Bronchial epithelial cell (primary cell): Measurements from ENCODE around the gene RALY. TPM values are rescaled to one million over a fixed set of nuclear protein-coding genes. Genes with fewer than 3 reads are reported as not detected.
A peak's percentile ranks its signal among the peaks of the same experiment; 100 is the strongest.

Experiments
- DNase-seq: peaks from one replicate; pipeline ENCODE4 v3.0.0-alpha.2; 2010; ENCODE audit warnings: low read depth
- FAIRE-seq: peaks from 2 replicates; lab custom pipeline; 2011; peaks lifted over from hg19 to GRCh38; lab: Jason Lieb, UNC
- H3K27me3 ChIP-seq: 2 replicates; pipeline ENCODE4 v1.5.1; 2011; ENCODE audit warnings: low read length; ENCODE audit not compliant: control insufficient read depth, insufficient read depth
- H3K36me3 ChIP-seq: 2 replicates; pipeline ENCODE4 v1.5.1; 2011; ENCODE audit warnings: low read length; ENCODE audit not compliant: control insufficient read depth, insufficient read depth
- H3K4me3 ChIP-seq: 2 replicates; pipeline ENCODE4 v1.5.1; 2011; ENCODE audit warnings: mild to moderate bottlenecking, low read depth, low read length, control low read depth
- total RNA-seq: library from RNA; depleted of rRNA; stranded (reverse); fragments of >200 nt; gene quantifications from 2 replicates; pipeline ENCODE4 v1.2.1, GENCODE V29; 2014
- TF ChIP-seq, protein P1 (sequence below): IDR thresholded peaks from 2 replicates; pipeline ENCODE4 v1.5.1; 2011; ENCODE audit warnings: mild to moderate bottlenecking, moderate library complexity, low read length, control low read depth, inconsistent platforms; ENCODE audit not compliant: insufficient read depth, severe bottlenecking

The RALY gene
- total RNA-seq, 1 donor from 2014 or later: 75.0 TPM

GRCh38 chr20:34066476-34067090, 72.9 kb downstream of the RALY start:
- H3K27me3 ChIP-seq: no peaks in the 10 kb centered on the region
- DNase-seq: peak; percentile 62
- no peak overlapping the region for H3K4me3 ChIP-seq
- TF ChIP-seq, protein P1, sequence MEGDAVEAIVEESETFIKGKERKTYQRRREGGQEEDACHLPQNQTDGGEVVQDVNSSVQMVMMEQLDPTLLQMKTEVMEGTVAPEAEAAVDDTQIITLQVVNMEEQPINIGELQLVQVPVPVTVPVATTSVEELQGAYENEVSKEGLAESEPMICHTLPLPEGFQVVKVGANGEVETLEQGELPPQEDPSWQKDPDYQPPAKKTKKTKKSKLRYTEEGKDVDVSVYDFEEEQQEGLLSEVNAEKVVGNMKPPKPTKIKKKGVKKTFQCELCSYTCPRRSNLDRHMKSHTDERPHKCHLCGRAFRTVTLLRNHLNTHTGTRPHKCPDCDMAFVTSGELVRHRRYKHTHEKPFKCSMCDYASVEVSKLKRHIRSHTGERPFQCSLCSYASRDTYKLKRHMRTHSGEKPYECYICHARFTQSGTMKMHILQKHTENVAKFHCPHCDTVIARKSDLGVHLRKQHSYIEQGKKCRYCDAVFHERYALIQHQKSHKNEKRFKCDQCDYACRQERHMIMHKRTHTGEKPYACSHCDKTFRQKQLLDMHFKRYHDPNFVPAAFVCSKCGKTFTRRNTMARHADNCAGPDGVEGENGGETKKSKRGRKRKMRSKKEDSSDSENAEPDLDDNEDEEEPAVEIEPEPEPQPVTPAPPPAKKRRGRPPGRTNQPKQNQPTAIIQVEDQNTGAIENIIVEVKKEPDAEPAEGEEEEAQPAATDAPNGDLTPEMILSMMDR: no peak
- no peak for FAIRE-seq
- H3K36me3 ChIP-seq: no peaks in the 10 kb centered on the region

DNA sequence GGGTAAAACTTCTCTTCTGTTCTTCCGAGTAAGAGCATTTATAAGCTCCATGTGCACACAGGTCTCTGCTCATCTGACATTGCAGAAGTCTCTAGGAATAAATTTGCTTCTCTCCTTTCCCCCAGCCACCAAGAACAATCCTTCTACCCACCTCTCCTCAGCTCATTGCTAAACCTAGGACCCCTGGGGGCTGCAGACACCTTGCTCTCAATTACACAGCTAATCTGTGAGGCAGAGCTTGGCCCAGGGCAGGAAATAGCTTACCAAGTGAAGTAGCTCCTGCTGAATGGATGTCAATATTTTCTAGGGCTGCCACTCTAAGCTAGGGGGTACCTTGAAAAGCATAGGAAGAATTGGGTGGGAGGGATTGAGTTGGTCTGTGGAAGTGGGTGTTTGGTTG, 74.3 kb downstream of the RALY start:
- Histone ChIP-seq H3K36me3 (peaks cover 1% of the 10 kb centered on the region), H3K4me3 (no peak overlapping the region), H3K27me3 (no peaks in the 10 kb centered on the region)
- no peak for DNase-seq
- TF ChIP-seq, protein P1: no peak
- FAIRE-seq: no peak

- Histone ChIP-seq H3K27me3 (no peaks in the 10 kb centered on the region), H3K4me3 (no peak overlapping the region), H3K36me3 (peaks cover 4% of the 10 kb centered on the region)
- TF ChIP-seq, protein P1: peak; percentile 67
- DNase-seq (peak; percentile 77), FAIRE-seq (no peak)
Observed at GRCh38 chr20:34069341-34070078, 75.8 kb downstream of the RALY start.

DNA sequence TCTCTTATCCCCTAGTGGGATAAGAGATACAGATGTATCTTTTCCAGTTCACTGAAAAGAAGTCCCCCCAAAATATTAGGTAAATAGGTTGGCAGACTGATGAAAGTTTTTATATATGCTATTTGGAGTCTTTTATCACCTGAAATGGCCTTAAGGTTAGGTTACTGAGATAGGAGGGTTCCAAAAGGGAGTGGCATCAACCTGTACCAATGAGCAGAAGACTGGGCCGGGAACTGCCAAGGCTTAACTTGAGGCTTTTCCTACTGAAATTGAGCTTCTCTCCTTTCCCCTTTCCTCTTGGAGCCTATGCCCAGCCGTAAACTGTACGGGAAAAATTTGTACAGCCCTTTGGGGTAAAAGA, 76.3 kb downstream of the RALY start:
- FAIRE-seq: no peak
- no peak overlapping the region for H3K4me3 ChIP-seq
- TF ChIP-seq, protein P1: no peak

DNA sequence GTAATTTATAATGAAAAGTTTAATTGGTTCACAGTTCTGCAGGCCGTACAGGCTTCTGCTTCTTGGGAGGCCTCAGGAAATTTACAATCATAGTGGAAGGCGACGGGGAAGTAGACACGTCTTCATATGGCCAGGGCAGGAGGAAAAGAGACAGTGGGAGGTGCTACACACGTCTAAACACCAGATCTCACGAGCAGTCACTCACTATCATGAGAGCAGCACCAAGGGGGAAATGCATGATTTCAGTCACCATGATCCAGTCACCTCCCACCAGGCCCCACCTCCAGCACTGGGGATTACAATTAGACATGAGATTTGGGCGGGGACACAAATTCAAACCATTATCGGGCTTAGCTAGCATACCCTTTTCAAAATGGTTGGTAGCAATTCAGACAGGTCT, 77.1 kb downstream of the RALY start:
- Histone ChIP-seq H3K27me3 (no peaks in the 10 kb centered on the region), H3K4me3 (no peak overlapping the region), H3K36me3 (peaks cover 8% of the 10 kb centered on the region)
- TF ChIP-seq, protein P1: no peak
- FAIRE-seq (no peak), DNase-seq (no peak)

More for the DNA sequence above, 76.3 kb downstream of the RALY start:
- H3K27me3 ChIP-seq: no peaks in the 10 kb centered on the region
- peaks cover 4% of the 10 kb centered on the region for H3K36me3 ChIP-seq
- DNase-seq: no peak

DNA sequence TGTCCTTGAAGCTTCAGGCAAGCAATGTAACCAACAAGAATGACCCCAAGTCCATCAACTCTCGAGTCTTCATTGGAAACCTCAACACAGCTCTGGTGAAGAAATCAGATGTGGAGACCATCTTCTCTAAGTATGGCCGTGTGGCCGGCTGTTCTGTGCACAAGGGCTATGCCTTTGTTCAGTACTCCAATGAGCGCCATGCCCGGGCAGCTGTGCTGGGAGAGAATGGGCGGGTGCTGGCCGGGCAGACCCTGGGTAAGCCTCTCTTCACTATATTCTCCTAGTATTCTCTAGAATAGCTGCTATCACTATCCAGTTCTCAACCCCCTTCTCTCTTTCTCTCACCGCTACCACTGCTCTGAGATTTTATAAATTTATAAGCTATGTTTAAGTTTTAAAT, 78.4 kb downstream of the RALY start:
- peaks cover 9% of the 10 kb centered on the region for H3K36me3 ChIP-seq
- FAIRE-seq: no peak
- no peak for DNase-seq
- TF ChIP-seq, protein P1: no peak
- H3K27me3 ChIP-seq: no peaks in the 10 kb centered on the region
- H3K4me3 ChIP-seq: no peak overlapping the region
